ENCODE results near the gene SLC38A8. TPM values are rescaled to one million over a fixed set of nuclear protein-coding genes. Genes with fewer than 3 reads are reported as not detected.
A peak's percentile ranks its signal among the peaks of the same experiment; 100 is the strongest.

The SLC38A8 gene
- total RNA-seq, 1 experiment from 2014 or later: 0.35 TPM

DNA sequence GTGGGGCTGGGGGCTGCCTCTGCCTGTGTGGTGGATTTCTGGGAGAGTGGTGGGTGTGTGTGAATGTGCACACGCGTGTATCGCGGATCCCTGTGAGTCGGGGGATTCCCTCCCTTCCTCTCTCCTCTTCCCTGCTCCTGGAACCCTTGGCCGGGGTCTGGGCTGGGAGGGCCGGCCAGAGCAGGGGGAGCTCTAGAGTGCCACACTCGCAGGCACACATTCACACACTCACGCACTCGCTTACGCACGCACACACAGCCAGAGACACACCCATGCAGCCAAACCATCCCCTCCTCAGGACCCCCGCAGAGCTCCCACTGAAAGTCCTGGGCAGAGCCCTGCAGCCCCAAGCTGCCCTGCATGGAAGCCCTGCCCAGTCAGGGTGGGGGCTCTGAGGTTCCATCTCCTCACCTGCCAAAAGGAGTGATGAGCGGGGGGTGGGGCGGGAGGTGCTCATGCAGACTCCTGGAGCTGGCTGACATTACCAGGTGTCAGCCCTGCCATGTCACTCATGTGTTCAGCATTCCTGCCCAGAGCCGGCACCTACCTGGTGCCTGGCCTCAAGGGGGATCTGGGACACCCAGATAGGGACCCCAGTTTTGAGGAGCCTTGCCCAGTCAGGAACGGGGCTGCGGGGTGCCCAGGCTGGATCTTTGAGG lies 72.7 kb downstream of the SLC38A8 start:
- peaks cover 17% of the 10 kb centered on the region for H3K27me3 Mint-ChIP-seq (ENCODE audit: low read depth)
- Histone ChIP-seq H3K79me1 (ENCODE audit: insufficient read depth, low read depth, low read length, poor library complexity, severe bottlenecking) (no peaks in the 10 kb centered on the region), H2AFZ (ENCODE audit: low read length) (no peak overlapping the region), H3K4ac (ENCODE audit: low read depth, low read length) (no peak overlapping the region), H3K4me1 (ENCODE audit: insufficient read depth, low read length) (no peaks in the 10 kb centered on the region), H4K5ac (ENCODE audit: insufficient read length, low read depth, low read length) (no peak overlapping the region), H2BK12ac (ENCODE audit: insufficient read length, low read depth, low read length) (no peak overlapping the region), H2BK5ac (ENCODE audit: insufficient read length, low read length) (no peak overlapping the region), H2BK15ac (ENCODE audit: low read depth, low read length) (no peak overlapping the region), H3K14ac (ENCODE audit: insufficient read depth, low read length) (no peak overlapping the region; the same call in 1 of the 2 replicates), H3K79me2 (ENCODE audit: insufficient read depth, low read length) (no peaks in the 10 kb centered on the region), H3K27me3 (ENCODE audit: insufficient read depth, low read length) (peaks cover 2% of the 10 kb centered on the region; the same call in 1 of the 2 replicates), H3K23ac (ENCODE audit: insufficient read length, low read depth, low read length) (no peak overlapping the region), H4K20me1 (ENCODE audit: control insufficient read depth, insufficient read depth, insufficient read length) (peaks cover 3% of the 10 kb centered on the region), H3K4me2 (ENCODE audit: insufficient read depth, insufficient read length, low read length) (peak overlapping the region; percentile 68), H3K56ac (ENCODE audit: insufficient read length, low read depth, low read length) (no peak overlapping the region), H3T11ph (ENCODE audit: low read length) (no peak overlapping the region), H2BK120ac (ENCODE audit: low read depth, low read length, poor library complexity, severe bottlenecking) (no peak overlapping the region), H3K23me2 (ENCODE audit: insufficient read length, low read depth, low read length, poor library complexity, severe bottlenecking) (peaks cover 6% of the 10 kb centered on the region), H4K91ac (ENCODE audit: insufficient read length, low read depth, low read length) (no peak overlapping the region), H3K9ac (ENCODE audit: extremely low read depth, insufficient read length, low read length) (no peak overlapping the region), H3K9me3 (ENCODE audit: control insufficient read depth, low read depth, low read length) (no peaks in the 10 kb centered on the region), H4K8ac (replicated peaks; ENCODE audit: insufficient read length, low read depth, low read length) (no peak overlapping the region), H3K27ac (ENCODE audit: insufficient read length, low read depth, low read length) (no peak overlapping the region), H2BK20ac (ENCODE audit: low read depth, low read length, poor library complexity, severe bottlenecking) (no peak overlapping the region), H2AK5ac (ENCODE audit: insufficient read length, low read length) (no peak overlapping the region), H3K18ac (ENCODE audit: insufficient read length, low read depth, low read length) (no peak overlapping the region)
- no peak overlapping the region; a peak in 1 of 7 replicates for H3K27ac Mint-ChIP-seq
- no peaks in the 10 kb centered on the region; a peak in 1 of 5 replicates for H3K9me3 Mint-ChIP-seq
- no CpG with 5 or more reads among the region's 18 CpGs for WGBS (ENCODE audit: extremely low coverage, insufficient read length, low lambda C conversion rate)
- H3K36me3 Mint-ChIP-seq (ENCODE audit: insufficient read depth in 1 of 3, low read depth in 3 of 3): no peaks in the 10 kb centered on the region
- peaks cover 17 to 53% of the 10 kb centered on the region in 2 experiments for H3K4me1 Mint-ChIP-seq
- DNase-seq: no peak
- TF ChIP-seq, protein P1, sequence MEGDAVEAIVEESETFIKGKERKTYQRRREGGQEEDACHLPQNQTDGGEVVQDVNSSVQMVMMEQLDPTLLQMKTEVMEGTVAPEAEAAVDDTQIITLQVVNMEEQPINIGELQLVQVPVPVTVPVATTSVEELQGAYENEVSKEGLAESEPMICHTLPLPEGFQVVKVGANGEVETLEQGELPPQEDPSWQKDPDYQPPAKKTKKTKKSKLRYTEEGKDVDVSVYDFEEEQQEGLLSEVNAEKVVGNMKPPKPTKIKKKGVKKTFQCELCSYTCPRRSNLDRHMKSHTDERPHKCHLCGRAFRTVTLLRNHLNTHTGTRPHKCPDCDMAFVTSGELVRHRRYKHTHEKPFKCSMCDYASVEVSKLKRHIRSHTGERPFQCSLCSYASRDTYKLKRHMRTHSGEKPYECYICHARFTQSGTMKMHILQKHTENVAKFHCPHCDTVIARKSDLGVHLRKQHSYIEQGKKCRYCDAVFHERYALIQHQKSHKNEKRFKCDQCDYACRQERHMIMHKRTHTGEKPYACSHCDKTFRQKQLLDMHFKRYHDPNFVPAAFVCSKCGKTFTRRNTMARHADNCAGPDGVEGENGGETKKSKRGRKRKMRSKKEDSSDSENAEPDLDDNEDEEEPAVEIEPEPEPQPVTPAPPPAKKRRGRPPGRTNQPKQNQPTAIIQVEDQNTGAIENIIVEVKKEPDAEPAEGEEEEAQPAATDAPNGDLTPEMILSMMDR (conservative IDR thresholded peaks at IDR 0.05): no peak
- H3K4me3 Mint-ChIP-seq: peak overlapping the region; percentile 74 to 90
